ENCODE data around the gene LGALSL.
A peak's percentile ranks its signal among the peaks of the same experiment; 100 is the strongest.
"Not testable (repeated sequence)": the region's sequence is repeated elsewhere in the genome, so short reads cannot be mapped to it uniquely, and the experiment has no call there.

The LGALSL gene

DNA sequence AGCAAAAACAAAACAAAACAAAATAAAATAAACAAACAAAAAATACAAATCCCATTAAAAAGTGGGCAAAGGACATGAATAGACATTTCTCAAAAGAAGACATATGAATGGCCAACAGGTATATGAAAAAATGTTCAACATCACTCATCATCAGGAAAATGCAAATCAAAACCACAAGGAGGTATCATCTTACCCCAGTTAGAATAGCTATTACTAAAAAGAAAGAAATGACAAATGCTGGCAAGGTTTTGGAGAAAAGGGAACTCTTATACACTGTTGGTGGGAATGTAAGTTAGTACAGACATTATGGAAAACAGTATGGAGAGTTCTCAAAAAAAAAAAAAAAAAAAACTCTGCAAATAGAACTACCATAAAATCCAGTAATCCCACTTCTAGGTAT lies 8.0 kb upstream of the LGALSL start:
- DNase-seq = not testable (repeated sequence)

DNA sequence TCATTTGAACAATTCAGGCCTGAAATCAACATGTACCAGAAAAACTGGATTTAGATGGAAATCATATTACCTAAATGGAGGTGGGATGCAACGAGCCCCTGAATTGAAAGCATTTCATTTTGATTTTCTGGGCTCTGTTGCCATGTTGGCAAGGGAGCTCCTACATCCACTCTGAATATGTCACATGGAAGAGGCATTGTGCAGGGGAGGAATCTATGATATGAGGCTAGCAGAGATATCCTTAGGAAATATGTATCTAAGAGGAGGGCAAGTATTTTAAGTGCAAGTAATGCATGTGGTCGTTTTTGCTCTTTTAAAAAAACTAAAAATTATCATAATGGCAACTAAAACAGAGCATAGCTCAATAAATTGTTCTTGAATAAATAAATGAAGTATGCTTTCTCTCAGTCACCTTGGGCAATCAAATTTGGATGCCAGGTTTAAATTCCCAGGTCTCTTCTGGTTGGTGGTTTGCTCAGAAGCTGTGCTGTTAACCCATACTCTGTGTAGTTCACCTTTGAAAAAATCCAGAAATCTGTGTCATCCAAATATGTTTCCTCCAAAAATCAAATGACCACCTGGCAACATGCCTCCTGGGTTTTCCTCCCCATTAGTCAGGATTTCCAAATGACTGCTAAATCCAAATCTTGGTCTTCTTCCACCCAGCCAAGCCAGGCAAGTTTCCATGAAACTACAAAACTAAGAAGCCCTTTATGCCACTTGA lies 6.5 kb upstream of the LGALSL start:
- no peak for DNase-seq

- DNase-seq = no peak
These were observed 5.9 kb upstream of the LGALSL start for GRCh38 chr2:64448041-64448426.

GRCh38 chr2:64451051-64451450 lies 2.9 kb upstream of the LGALSL start:
- no peak for DNase-seq

- DNase-seq = no peak
These were observed 697 bp downstream of the LGALSL start for GRCh38 chr2:64454386-64455332.

- no peak for DNase-seq
These were observed 1.6 kb downstream of the LGALSL start for GRCh38 chr2:64455545-64455944.

GRCh38 chr2:64456293-64456692 lies 2.3 kb downstream of the LGALSL start:
- DNase-seq = peak; percentile 21

DNA sequence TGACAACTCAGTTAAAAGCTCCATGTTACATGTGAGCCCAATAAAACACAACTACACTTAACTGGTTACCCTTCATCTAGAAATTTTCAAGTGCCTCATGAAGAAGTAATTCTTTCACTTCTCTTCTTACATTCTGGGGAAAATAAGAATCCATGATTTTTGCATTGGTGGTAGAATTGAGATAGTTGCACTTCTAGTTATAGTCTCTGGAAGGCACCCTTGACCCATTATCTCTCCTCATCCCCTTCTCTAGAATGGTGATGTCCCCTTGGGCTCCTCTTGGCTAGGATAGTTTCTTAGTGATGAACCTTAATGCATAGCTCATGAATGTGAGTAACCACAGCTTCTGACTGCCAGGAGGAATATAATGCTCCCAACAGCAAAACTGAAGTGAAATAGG lies 3.6 kb downstream of the LGALSL start:
- DNase-seq = no peak

DNA sequence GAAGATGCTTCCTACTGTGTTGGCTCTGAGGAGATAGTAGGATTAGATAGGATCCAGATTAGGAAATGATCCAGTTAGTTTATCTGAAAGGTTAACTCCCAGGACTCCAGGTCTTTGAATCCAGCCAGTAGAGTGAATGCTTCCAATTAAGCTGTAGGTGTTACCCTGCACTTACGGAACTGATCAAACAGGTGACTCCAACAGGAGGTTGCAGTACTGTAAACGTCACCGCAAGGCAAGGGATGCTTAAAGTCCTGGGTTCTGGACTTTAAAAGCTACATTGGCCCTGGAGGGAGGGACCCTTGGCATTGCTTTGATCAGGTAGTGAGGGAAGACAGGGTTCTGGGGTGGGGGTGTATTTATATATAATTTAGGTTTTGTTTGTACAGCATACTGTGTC lies 5.6 kb downstream of the LGALSL start:
- DNase-seq = no peak

- DNase-seq = no peak
These were observed 6.4 kb downstream of the LGALSL start for GRCh38 chr2:64460330-64460729.

GRCh38 chr2:64461271-64462058 lies 7.5 kb downstream of the LGALSL start:
- no peak for DNase-seq

GRCh38 chr2:64462171-64462570 lies 8.2 kb downstream of the LGALSL start:
- no peak for DNase-seq

GRCh38 chr2:64462940-64463700 lies 9.2 kb downstream of the LGALSL start:
- DNase-seq = no peak

- DNase-seq = no peak
These were observed 9.8 kb downstream of the LGALSL start for GRCh38 chr2:64463781-64464180.

DNA sequence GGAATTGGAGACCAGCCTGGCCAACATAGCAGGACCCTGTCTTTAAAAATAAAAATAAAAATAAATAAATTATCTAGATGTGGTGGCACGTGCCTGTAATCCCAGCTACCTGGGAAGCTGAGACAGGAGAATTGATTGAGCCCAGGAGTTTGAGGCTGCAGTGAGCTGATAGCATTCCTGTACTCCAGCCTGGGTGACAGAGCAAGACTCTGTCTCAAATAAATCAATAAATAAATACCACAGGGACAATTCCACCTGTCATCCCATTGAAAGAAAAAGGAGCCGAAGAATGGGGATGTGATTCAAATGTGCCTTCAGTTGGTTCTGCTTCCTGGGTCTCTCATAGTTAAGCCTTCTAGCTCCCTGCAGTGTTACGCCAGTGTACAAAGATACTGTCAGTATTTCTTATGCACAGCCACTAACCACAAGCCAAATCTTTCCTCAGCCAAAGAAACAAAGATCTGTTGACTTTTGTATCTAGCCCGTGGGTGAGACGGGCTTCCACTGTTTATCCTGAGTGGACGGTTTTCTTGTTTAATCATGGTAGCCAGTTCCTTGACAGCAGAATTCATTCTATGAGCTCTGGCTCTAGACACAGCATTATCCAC lies 12.6 kb downstream of the LGALSL start:
- no peak for DNase-seq

DNA sequence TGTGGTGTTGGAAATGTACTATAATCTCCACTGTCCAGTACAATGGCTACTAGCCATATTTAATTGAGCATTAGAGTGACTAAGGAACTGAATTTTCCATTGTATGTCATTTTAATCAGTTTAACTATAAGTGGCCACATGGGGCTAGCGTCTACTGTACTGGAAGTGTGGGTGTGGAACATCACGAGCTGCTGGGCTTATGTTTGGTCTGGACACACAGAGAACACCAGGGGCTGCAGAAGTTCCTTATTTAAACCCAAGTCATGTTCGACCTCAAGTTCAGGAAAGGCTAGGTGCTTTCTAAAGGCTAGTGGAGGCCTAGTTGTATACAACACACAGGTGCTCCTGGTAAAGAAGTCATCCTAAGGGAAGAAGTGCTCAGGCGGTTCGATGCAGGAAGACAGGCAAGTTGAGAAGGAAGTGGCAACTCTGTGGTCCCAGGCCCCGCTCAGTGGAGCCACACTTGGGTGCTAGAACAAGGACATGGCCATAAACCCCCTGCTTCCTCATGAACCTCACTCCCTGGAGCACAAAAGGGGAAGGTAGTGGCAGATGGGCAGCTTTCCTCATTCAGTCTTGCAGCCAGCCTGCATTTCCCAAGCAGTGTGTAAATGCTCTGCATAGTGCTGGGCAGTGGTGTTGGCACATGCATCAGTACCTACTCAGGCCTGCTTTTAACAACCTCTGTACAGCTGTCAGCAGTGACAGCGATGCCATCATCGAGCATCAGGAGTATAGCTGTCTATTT lies 13.3 kb downstream of the LGALSL start:
- no peak for DNase-seq

GRCh38 chr2:64469261-64469660 lies 15.3 kb downstream of the LGALSL start:
- DNase-seq = no peak

DNA sequence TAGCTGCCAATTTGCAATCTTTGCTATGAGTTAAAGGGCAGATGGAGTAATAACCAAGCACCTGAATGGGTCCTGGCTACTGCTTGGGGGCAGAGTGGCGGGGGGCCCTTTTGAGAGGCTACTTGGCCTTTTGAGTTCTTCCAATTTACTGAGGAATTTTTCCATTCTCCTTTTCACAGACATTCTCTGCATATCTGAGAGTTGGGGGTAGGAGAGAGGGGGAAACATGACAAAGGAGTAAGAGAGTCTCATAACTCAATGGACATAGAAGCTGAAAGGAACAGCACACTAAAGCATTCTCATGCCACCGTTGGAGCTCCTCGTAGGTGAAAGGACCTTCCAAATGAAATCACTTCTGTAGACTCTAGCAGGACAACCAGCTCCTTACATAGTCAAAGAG lies 16.1 kb downstream of the LGALSL start:
- no peak for DNase-seq

DNA sequence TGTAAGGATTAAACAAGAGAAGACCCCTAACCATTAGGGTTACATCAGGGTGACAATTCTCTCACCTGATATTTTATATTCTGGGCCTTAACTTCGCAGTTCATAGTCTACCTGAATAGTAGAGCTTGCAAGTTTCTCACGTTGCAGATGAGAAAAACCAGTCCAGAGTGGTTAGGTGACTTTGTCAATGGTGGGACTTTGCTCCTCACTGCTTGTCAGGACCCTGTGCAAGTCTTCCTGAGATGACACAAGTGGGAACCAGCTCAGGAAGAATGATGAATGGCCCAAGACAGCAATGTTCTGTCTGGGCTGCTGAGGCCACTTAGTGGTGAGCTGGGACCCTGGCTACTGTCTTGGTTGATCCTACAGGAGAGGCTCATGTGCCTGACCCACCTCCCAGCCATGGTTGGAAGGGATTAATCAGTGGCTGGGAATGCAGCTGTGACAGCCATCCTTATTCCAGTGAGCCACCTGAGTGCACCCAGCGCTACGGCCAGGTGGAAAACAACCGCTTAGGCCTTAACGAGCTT lies 16.9 kb downstream of the LGALSL start:
- no peak for DNase-seq

DNA sequence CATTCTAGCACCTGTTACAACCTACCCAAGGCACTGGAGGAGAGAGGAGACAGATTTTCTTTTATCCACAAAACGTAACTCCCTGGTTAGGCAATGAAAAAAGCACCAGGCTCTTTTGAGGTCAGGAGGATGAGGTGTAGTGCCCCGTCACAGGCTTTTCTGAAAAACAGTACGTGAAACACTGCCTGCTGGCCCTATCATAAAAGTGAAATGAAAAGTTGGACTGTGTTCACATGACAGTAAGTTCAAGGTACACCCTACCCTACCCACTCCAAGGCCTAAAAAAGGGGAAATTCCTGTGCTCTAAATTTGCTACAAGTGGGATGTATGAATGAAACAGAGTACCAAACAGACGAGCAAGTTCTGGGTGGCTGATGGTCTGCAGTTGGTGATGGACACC lies 17.6 kb downstream of the LGALSL start:
- DNase-seq = no peak

GRCh38 chr2:64472881-64473280 lies 18.9 kb downstream of the LGALSL start:
- DNase-seq = no peak
